Epithelial cell of esophagus (primary cell): ENCODE measurements around the gene ZDHHC11B.

Experiments
- DNase-seq: peaks from one replicate; pipeline ENCODE4 v3.0.0; 2010; ENCODE audit warnings: low read depth
- H3K4me3 ChIP-seq: 2 replicates; pipeline ENCODE4 v1.5.1; 2011; ENCODE audit warnings: mild to moderate bottlenecking, low read length, control low read depth
- TF ChIP-seq, protein P1 (sequence below): IDR thresholded peaks from 2 replicates; pipeline ENCODE4 v1.5.1; 2011; ENCODE audit warnings: low read depth, mild to moderate bottlenecking, low read length, control low read depth, inconsistent platforms; ENCODE audit not compliant: insufficient read depth; ENCODE audit errors: missing control alignments

The ZDHHC11B gene

DNA sequence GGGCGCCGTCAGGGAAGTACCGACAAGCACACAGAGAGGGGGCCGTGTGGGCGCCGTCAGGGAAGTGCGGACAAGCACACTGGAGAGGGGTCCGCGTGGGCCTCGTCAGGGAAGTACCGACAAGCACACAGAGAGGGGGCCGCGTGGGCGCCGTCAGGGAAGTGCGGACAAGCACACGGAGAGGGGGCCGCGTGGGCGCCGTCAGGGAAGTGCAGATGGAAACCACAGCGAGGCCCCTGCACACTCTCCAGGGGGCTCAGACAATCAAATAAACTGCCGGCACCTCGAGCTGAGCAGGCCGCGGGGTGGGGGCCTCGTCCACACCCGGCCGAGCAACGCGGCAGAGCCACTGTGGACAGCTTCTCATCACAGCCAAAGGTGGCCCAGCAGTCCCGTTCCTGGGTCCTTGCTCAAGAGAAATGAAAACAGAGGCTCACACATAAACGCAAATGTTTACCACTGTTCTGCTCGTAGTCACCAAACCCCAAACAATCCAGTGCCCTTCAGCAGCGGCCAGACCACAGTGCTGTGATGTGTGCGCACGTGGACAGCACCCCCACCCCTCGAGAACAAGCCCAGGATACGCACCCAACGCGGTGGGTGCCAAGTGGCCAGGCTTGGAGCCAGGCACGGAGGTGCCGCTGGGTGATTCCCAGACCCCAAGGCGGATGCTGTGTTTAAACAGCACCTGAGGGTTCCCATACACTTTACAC, 116.1 kb downstream of the ZDHHC11B start:
- TF ChIP-seq, protein P1, sequence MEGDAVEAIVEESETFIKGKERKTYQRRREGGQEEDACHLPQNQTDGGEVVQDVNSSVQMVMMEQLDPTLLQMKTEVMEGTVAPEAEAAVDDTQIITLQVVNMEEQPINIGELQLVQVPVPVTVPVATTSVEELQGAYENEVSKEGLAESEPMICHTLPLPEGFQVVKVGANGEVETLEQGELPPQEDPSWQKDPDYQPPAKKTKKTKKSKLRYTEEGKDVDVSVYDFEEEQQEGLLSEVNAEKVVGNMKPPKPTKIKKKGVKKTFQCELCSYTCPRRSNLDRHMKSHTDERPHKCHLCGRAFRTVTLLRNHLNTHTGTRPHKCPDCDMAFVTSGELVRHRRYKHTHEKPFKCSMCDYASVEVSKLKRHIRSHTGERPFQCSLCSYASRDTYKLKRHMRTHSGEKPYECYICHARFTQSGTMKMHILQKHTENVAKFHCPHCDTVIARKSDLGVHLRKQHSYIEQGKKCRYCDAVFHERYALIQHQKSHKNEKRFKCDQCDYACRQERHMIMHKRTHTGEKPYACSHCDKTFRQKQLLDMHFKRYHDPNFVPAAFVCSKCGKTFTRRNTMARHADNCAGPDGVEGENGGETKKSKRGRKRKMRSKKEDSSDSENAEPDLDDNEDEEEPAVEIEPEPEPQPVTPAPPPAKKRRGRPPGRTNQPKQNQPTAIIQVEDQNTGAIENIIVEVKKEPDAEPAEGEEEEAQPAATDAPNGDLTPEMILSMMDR: no peak
- no peak for DNase-seq

DNA sequence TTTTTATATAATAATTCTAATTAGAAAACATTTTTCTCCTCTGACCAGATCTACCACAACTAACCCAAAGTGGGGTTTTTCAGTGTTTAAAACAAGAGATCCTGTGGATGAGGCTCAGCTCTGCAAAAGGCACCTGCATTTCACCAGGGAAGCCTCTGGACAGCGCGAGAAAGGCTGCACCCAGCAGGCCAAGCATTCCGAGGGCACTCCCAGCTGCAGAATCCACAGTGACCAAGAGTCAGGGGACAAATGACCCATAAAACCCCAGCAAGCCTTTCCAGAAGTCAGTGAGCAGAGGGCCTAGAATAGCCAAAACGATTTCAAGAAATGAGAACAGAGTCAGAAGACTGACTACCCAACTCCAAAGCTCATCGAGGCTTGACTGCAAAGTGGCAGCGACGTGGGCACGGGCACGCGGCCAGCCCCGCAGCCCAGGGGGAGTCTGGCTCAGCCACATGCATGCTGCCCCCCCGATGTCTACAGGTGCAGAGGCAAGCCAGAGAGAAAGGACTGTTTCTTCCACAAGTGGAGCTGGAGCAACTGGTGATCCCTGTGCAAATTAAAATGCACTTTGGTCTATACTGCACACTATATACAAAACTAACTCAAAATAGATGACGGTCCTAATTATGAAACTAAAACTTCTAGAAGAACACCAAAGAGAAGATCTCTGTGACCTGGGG, 117.6 kb downstream of the ZDHHC11B start:
- TF ChIP-seq, protein P1: no peak
- no peak for DNase-seq
- no peak overlapping the region for H3K4me3 ChIP-seq

More for the DNA sequence above, 116.1 kb downstream of the ZDHHC11B start:
- H3K4me3 ChIP-seq: no peak overlapping the region

DNA sequence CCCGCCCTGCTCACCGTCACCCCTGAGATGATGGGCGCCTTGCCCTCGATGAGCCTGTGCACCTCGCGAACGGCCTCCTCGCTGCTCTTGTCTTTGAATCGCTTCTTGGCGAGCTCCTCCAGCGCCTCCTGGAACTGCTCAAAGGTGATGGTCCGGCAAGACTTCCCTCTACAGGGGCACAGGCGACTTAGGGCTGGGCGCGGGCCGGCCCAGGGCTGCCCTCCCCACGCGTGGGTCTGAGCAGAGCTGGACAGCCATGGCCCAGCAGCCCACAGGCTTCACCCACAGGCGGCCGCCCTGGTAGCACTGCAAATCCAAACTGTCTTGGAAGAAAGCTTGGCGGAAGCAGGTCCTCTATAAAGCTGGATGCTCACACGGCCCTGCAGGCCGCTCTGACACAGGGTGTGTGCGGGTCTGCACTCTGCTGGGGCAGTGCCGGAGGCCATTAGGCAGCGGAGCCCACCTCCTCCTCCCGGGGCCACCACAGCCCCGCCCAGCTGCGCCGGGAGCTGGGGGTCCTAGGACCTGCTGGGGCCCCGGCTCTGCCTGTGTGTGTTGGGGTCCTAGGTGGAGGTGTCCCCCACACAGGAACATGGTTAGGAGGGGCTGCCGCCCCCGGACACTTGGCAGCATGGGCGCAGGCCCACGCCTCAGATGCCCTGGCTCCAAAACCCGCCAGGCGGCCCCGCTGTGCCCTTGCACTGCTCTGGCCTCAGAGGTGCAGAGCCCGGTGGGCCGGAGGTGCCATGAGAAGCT, 118.4 kb downstream of the ZDHHC11B start:
- TF ChIP-seq, protein P1: no peak
- H3K4me3 ChIP-seq: no peak overlapping the region
- no peak for DNase-seq

DNA sequence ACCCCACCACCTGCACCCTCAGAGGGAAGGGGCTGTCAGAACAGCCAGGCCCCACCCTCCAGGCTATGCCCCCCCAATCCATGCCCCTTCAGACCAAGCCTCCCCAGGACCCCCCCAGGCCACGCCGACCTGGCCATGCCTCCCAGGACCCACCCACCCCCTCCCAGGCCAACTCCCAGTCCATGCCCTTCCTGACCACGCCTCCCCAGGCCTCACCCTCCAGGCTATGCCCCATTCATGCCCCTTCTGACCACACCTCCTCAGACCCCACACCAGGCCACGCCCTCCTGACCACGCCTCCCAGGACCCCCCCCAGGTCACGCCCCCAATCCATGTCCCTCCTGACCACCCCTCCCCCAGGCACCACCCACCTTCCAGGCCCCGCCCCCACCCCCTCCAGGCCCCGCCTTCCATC, 119.0 kb downstream of the ZDHHC11B start:
- TF ChIP-seq, protein P1: no peak
- H3K4me3 ChIP-seq: no peak overlapping the region
- DNase-seq: no peak

DNA sequence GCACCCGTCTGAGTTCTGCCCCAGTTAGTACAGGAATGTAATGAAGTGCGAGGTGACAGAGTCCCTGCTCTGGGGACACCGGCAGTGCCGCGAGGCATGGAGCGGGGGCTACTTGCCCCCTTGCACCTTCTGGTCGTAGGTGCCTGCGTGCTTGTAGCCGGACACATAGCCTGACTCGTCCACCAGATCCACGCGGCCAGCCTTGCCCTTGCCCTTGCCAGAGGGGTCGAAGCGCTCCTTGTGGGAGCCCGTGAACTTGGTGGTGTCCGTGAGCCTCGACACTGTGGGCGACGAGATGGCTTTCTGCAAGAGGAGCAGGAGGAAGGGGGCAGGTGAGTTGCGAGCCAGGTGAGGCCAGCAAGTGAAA, 119.6 kb downstream of the ZDHHC11B start:
- DNase-seq: no peak
- no peak overlapping the region for H3K4me3 ChIP-seq
- TF ChIP-seq, protein P1: no peak

DNA sequence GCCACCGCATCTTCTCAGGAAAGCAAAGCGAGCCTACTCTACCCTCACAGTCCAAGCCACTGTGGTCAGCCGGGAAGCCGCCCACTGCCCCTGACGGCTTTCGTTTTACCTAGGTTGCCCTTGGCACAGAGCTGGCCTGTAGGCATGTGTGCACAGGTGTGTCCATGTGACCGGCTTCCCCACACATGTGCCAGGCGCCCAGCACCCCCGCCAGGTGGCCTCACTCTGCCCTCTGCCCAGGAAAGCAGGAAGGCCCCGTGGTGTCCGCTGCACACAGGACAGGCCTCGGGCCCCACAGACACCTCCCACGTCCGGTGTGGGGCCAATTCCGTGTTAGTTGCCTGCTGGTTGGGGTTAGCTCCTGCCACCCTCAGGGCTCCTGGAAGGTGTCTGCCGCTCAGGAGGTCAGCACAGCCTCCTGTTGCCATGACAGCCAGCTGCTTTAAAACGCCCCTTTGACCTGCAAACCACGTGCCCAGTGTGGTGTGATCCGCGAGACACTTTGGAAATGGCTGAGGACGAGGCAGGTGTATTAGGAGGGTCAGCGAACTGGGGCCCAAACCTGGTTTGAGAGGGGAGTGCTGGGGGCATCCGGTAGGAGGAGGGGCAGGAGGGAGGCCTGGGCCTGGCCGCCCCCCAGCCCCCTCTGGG, 120.1 kb downstream of the ZDHHC11B start:
- TF ChIP-seq, protein P1: no peak
- DNase-seq: no peak
- no peak overlapping the region for H3K4me3 ChIP-seq
